B cell (primary cell): ENCODE data around the gene NCKAP1.

ENCODE experiments used
- EZH2 ChIP-seq: IDR thresholded peaks from 2 replicates; pipeline ENCODE4 v1.6.1; 2012; ENCODE audit warnings: borderline replicate concordance, low read depth, mild to moderate bottlenecking, moderate library complexity, low read length; ENCODE audit not compliant: insufficient read depth, poor library complexity, severe bottlenecking
- TF ChIP-seq, protein P1 (sequence below): fragments of 200-600 bp; IDR thresholded peaks from one replicate; pipeline ENCODE4 v1.8.0; 2022; ENCODE audit warnings: antibody characterized with exemption, mild to moderate bottlenecking

DNA sequence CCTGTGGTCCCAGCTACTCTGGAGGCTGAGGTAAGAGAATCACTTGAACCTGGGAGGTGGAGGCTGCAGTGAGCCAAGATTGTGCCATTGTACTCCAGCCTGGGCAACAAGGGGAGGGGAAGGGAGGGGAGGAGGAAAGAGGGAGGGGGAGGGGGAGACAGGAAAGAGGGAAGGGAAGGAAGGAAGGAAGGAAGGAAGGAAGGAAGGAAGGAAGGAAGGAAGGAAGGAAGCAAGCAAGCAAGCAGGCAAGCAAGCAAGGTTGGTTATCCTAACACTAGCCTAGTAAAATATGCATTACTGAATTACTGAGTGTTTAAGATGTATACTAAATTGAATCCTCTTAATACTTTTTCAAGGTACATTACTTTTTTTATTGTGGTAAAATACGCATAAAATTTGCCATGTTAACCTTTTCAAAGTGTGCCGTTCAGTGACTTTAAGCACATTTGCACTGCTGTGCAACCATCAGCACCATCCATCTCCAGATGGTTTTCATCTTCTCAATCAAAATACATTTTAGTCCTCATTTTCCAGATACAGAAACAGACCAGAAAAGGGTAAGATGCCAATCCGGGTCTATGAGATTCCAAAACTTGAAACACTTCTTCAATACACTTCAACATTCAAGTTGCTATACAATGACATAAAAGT is 28.9 kb downstream of the NCKAP1 start:
- TF ChIP-seq, protein P1, sequence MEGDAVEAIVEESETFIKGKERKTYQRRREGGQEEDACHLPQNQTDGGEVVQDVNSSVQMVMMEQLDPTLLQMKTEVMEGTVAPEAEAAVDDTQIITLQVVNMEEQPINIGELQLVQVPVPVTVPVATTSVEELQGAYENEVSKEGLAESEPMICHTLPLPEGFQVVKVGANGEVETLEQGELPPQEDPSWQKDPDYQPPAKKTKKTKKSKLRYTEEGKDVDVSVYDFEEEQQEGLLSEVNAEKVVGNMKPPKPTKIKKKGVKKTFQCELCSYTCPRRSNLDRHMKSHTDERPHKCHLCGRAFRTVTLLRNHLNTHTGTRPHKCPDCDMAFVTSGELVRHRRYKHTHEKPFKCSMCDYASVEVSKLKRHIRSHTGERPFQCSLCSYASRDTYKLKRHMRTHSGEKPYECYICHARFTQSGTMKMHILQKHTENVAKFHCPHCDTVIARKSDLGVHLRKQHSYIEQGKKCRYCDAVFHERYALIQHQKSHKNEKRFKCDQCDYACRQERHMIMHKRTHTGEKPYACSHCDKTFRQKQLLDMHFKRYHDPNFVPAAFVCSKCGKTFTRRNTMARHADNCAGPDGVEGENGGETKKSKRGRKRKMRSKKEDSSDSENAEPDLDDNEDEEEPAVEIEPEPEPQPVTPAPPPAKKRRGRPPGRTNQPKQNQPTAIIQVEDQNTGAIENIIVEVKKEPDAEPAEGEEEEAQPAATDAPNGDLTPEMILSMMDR, result no peak
- TF ChIP-seq EZH2, result no peak
